Breast epithelium (tissue), 4 donors: ENCODE data around the gene GNG7. TPM values are rescaled to one million over a fixed set of nuclear protein-coding genes. Genes with fewer than 3 reads are reported as not detected.
"Not testable (repeated sequence)": the region's sequence is repeated elsewhere in the genome, so short reads cannot be mapped to it uniquely, and the experiment has no call there.

Experiments
- DNase-seq, 2 donors: peaks; one replicate each; pipeline ENCODE4 v3.0.0-alpha.2; 2019; ENCODE audit warnings: low spot score in 2 of 2
- H3K27ac ChIP-seq, 2 donors: fragments of 200-600 bp; sonication (generic) in 1 of 2; one replicate each; pipeline ENCODE4 v1.5.1; 2016 to 2019; ENCODE audit warnings: mild to moderate bottlenecking in 1 of 2
- H3K27me3 ChIP-seq, 2 donors: fragments of 200-600 bp; sonication (generic) in 1 of 2; one replicate each; pipeline versions ENCODE4 v1.5.1 to v1.6.0; 2017 to 2019; ENCODE audit warnings: control low read depth in 1 of 2, mild to moderate bottlenecking in 1 of 2
- H3K36me3 ChIP-seq: fragments of 200-600 bp; one replicate; pipeline ENCODE4 v1.5.1; 2019
- H3K4me1 ChIP-seq, 2 donors: fragments of 200-600 bp; sonication (generic); one replicate each; pipeline ENCODE4 v1.5.1; 2016 to 2019; ENCODE audit warnings: control low read depth in 1 of 2
- H3K4me3 ChIP-seq, 3 donors: fragments of 200-600 bp; sonication (generic); 1 replicate in 2 of 3; 2 replicates in 1 of 3; pipeline ENCODE4 v1.5.1; 2016 to 2019; ENCODE audit warnings: mild to moderate bottlenecking in 3 of 3, moderate library complexity in 2 of 3
- H3K9me3 ChIP-seq, 2 donors: fragments of 200-600 bp; sonication (generic) in 1 of 2; one replicate each; pipeline ENCODE4 v1.5.1; 2016 to 2019; ENCODE audit warnings: control low read depth in 1 of 2
- POLR2A ChIP-seq: fragments of 450-650 bp; IDR thresholded peaks from one replicate; pipeline ENCODE4 v1.6.1; 2016; ENCODE audit warnings: antibody characterized with exemption, mild to moderate bottlenecking, moderate library complexity
- POLR2AphosphoS5 ChIP-seq, 3 donors: sonication (generic); formaldehyde crosslinking; IDR thresholded peaks; one replicate each; pipeline ENCODE4 v1.6.1; 2017; ENCODE audit warnings: antibody characterized with exemption in 3 of 3
- intact Hi-C: fragments of 100-400 bp; cut with DNase I; formaldehyde crosslinking; loops from one replicate; pipeline ENCODE4 v1.15.1; 2023; ENCODE audit warnings: low total_unique reads
- total RNA-seq, 3 donors: library from RNA; depleted of rRNA; stranded (reverse); fragments of >200 nt; gene quantifications; one replicate each; pipeline ENCODE4 v1.1.0, GENCODE V29; 2016
- TF ChIP-seq, protein P1 (sequence below), 3 donors: fragments of 450-650 bp; IDR thresholded peaks; one replicate each; pipeline ENCODE4 v1.5.1; 2016 to 2017; ENCODE audit warnings: antibody characterized with exemption in 3 of 3, mild to moderate bottlenecking in 3 of 3, moderate library complexity in 3 of 3

GNG7 gene
- total RNA-seq, 3 donors from 2014 or later, result 1.6 to 7.8 (median 4.3) TPM

DNA sequence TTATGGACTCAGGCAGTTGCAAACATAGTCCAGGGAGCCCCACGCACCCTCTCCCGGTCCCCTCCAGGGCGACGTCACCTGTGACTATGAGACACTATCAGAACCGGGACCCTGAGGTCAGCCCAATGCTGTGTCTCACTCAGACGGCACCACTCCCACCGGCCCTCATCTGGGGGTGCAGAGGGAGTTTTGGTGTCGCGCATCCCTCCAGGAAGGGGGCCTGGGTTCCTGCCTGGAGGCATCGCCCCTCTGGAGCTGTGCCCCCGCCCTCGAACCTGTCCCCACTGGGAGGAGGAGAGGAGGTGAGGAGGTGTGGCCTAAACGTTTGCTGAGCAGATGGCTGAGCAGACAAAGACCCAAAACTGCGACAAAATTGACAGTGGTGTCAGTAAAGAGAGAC, 175.3 kb downstream of the GNG7 start:
- Histone ChIP-seq H3K27ac (peak overlapping the region; percentile 34 to 40), H3K4me1 (no peaks in the 10 kb centered on the region), H3K36me3 (no peaks in the 10 kb centered on the region), H3K9me3 (no peaks in the 10 kb centered on the region), H3K27me3 (no peaks in the 10 kb centered on the region), H3K4me3 (no peak overlapping the region)
- TF ChIP-seq, protein P1, sequence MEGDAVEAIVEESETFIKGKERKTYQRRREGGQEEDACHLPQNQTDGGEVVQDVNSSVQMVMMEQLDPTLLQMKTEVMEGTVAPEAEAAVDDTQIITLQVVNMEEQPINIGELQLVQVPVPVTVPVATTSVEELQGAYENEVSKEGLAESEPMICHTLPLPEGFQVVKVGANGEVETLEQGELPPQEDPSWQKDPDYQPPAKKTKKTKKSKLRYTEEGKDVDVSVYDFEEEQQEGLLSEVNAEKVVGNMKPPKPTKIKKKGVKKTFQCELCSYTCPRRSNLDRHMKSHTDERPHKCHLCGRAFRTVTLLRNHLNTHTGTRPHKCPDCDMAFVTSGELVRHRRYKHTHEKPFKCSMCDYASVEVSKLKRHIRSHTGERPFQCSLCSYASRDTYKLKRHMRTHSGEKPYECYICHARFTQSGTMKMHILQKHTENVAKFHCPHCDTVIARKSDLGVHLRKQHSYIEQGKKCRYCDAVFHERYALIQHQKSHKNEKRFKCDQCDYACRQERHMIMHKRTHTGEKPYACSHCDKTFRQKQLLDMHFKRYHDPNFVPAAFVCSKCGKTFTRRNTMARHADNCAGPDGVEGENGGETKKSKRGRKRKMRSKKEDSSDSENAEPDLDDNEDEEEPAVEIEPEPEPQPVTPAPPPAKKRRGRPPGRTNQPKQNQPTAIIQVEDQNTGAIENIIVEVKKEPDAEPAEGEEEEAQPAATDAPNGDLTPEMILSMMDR (IDR thresholded peaks at IDR 0.05), result no peak
- TF ChIP-seq POLR2AphosphoS5 (IDR thresholded peaks at IDR 0.05) (no peak), POLR2A (no peak)
- intact Hi-C loops, result no loop called here
- DNase-seq, result no peak

GRCh38 chr19:2524840-2525723, 177.4 kb downstream of the GNG7 start:
- no peaks in the 10 kb centered on the region for H3K4me1 ChIP-seq
- intact Hi-C loops, result loop anchor here (1.0 kb wide), 1 partner anchor 19 kb away; no protein-coding TSS in a partner anchor
- no peak for TF ChIP-seq POLR2AphosphoS5 (IDR thresholded peaks at IDR 0.05)
- no peak for TF ChIP-seq POLR2A
- TF ChIP-seq, protein P1 (IDR thresholded peaks at IDR 0.05), result no peak
- peak overlapping the region; percentile 7 to 44 (median 32) for H3K4me3 ChIP-seq
- H3K9me3 ChIP-seq, result no peaks in the 10 kb centered on the region
- no peaks in the 10 kb centered on the region for H3K36me3 ChIP-seq
- H3K27me3 ChIP-seq, result no peaks in the 10 kb centered on the region
- DNase-seq, result peak in 1 of 2 donors; percentile 63
- peak overlapping the region; percentile 40 to 48 for H3K27ac ChIP-seq

GRCh38 chr19:2524361-2524839, 178.1 kb downstream of the GNG7 start:
- H3K27ac ChIP-seq, result no peak overlapping the region
- no peaks in the 10 kb centered on the region for H3K27me3 ChIP-seq
- TF ChIP-seq, protein P1 (IDR thresholded peaks at IDR 0.05), result no peak
- no peak for TF ChIP-seq POLR2AphosphoS5 (IDR thresholded peaks at IDR 0.05)
- no peak for TF ChIP-seq POLR2A
- intact Hi-C loops, result no loop called here
- H3K36me3 ChIP-seq, result no peaks in the 10 kb centered on the region
- no peak overlapping the region for H3K4me3 ChIP-seq
- no peak for DNase-seq
- H3K9me3 ChIP-seq, result no peaks in the 10 kb centered on the region
- H3K4me1 ChIP-seq, result no peaks in the 10 kb centered on the region

DNA sequence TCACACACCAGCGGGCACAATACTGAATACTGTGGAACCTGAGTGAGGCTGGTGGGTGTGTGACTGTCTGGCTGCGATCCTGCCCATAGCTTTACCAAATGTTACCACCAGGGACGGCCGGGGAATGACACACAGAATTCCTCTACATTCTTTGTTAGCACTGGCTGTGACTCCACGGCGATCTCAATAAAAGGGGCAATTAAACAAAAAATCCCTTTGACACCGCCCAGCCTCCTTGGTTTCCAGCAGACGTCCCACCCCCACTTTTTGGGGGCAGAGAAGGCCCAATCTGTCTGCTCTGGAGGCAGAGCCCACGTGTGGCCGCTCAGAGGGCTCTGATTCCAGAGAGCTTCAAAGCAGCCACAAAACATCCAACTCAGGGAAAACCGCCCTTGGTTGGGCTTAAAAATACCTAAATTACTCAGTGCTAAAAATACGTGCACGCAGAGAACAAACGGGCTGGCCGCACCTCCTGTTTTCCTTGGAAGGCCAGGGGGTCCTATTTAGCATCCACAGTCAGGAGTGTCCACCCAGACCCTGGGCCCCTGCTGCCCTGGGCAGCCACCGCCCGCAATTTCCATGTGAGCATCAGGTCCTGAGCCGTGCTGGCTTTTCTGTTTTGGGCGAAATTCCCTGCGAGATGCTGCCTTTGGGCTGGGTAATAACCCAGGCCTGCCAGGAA, 178.7 kb downstream of the GNG7 start:
- Histone ChIP-seq H3K4me1 (no peaks in the 10 kb centered on the region), H3K36me3 (no peaks in the 10 kb centered on the region), H3K27me3 (no peaks in the 10 kb centered on the region), H3K27ac (peak overlapping the region in 1 of 2 donors; percentile 39), H3K9me3 (no peaks in the 10 kb centered on the region), H3K4me3 (no peak overlapping the region)
- TF ChIP-seq POLR2AphosphoS5 (IDR thresholded peaks at IDR 0.05), result no peak
- TF ChIP-seq, protein P1 (IDR thresholded peaks at IDR 0.05), result peak in 1 of 3 donors; percentile 21
- TF ChIP-seq POLR2A, result no peak
- intact Hi-C loops, result no loop called here
- no peak for DNase-seq

GRCh38 chr19:2519482-2519881, 183.0 kb downstream of the GNG7 start:
- TF ChIP-seq POLR2A (no peak), POLR2AphosphoS5 (IDR thresholded peaks at IDR 0.05) (no peak)
- TF ChIP-seq, protein P1 (IDR thresholded peaks at IDR 0.05), result no peak
- no peak overlapping the region for H3K27ac ChIP-seq
- no peaks in the 10 kb centered on the region for H3K36me3 ChIP-seq
- H3K9me3 ChIP-seq, result no peaks in the 10 kb centered on the region
- no peaks in the 10 kb centered on the region for H3K27me3 ChIP-seq
- H3K4me3 ChIP-seq, result no peak overlapping the region
- intact Hi-C loops, result no loop called here
- no peaks in the 10 kb centered on the region for H3K4me1 ChIP-seq
- DNase-seq, result no peak

DNA sequence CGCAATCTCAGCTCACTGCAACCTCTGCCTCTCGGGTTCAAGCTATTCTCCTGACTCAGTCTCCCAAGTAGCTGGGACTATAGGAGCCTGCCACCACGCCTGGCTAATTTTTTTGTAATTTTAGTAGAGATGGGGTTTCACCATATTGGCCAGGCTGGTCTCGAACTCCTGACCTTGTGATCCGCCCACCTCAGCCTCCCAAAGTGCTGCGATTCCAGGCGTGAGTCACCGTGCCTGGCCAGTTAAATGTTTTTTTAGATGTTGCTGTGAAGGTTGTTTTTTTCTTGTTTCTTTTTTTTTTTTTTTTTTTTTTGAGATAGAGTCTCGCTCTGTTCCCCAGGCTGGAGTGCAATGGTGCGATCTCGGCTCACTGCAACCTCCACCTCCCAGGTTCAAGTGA, 183.6 kb downstream of the GNG7 start:
- DNase-seq, H3K4me3 ChIP-seq, H3K36me3 ChIP-seq, H3K4me1 ChIP-seq, intact Hi-C loops, H3K9me3 ChIP-seq, H3K27me3 ChIP-seq, H3K27ac ChIP-seq: not testable (repeated sequence)
